Esophagus squamous epithelium (tissue), 4 donors: ENCODE data around the gene CROCC.

Source experiments
- POLR2A ChIP-seq, 4 donors: fragments of 450-650 bp; IDR thresholded peaks; one replicate each; pipeline ENCODE4 v1.6.1; 2017; ENCODE audit warnings: antibody characterized with exemption in 4 of 4, mild to moderate bottlenecking in 4 of 4, moderate library complexity in 3 of 4
- TF ChIP-seq, protein P1 (sequence below), 6 experiments: fragments of 450-650 bp in 4 of 6; fragments of 200-600 bp in 2 of 6; sonication (generic) in 2 of 6; IDR thresholded peaks; one replicate each; pipeline ENCODE4 v1.5.1; 2016 to 2019; ENCODE audit warnings: antibody characterized with exemption in 6 of 6, mild to moderate bottlenecking in 4 of 6, moderate library complexity in 4 of 6

DNA sequence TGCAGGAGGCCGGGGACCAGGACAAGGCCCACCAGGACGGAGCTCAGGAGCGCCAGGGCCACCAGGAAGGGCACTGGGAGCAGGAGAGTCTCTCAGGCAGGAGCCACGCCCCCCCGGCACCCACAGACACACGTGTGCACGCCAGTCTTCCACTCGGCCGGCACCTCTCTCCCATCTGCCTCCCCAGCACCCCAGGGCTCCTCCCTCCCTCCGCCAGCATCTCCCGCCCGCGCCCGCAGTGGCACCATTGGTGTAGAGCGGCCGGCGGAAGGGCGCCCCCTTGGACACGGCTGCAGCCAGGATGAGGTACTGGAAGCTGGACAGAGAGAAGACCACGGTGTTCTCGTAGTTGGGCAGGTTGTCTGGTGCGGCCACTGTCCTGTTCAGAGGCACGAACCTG lies 64.8 kb downstream of the CROCC start:
- TF ChIP-seq, protein P1, sequence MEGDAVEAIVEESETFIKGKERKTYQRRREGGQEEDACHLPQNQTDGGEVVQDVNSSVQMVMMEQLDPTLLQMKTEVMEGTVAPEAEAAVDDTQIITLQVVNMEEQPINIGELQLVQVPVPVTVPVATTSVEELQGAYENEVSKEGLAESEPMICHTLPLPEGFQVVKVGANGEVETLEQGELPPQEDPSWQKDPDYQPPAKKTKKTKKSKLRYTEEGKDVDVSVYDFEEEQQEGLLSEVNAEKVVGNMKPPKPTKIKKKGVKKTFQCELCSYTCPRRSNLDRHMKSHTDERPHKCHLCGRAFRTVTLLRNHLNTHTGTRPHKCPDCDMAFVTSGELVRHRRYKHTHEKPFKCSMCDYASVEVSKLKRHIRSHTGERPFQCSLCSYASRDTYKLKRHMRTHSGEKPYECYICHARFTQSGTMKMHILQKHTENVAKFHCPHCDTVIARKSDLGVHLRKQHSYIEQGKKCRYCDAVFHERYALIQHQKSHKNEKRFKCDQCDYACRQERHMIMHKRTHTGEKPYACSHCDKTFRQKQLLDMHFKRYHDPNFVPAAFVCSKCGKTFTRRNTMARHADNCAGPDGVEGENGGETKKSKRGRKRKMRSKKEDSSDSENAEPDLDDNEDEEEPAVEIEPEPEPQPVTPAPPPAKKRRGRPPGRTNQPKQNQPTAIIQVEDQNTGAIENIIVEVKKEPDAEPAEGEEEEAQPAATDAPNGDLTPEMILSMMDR (IDR thresholded peaks at IDR 0.05): no peak
- TF ChIP-seq POLR2A (IDR thresholded peaks at IDR 0.05): no peak
